ENCODE results near the gene FUCA2. TPM values are rescaled to one million over a fixed set of nuclear protein-coding genes. Genes with fewer than 3 reads are reported as not detected.

Gene FUCA2
- total and polyA plus RNA-seq, 2 of the 8 experiments (the other 6 are each of a cell fraction or from before 2014, with no cell fraction given): 24.2 to 47.2 TPM

DNA sequence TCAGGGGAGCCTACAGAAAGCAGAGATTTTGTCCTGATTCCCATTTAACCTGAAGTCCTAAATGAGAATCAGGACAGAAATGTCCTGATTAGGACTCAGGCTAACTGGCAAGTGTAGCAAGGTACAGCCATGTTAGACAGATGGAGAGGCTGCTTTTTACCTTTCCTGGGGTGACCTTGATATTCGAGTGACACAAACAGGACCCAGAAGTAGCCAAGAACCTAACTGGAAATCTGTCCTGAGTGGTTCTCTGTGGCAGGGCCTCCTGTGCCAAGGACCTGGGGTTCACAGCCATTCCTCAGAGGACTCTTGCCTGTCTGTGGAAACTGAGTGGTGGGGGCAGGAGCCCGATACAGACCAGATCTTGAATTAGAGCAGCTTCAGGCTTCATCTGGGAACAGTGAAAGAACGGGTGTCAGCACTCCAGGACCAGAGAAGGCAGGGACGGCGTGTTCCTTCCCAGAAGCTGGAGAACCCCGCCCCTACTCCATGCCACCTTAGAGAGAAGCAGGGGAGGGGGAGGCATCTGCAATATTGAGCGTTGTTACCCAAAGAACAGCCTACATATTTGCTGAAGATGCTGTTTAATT, 4.3 kb upstream of the FUCA2 start:
- Histone ChIP-seq H3K79me2 (ENCODE audit: control insufficient read depth in 1 of 2, insufficient read depth in 2 of 2, low read length in 2 of 2) (peaks cover 0 to 5% of the 10 kb centered on the region in 2 experiments; a peak in 2 of 4 replicates), H3K9ac (replicated peaks in 1 of 4; ENCODE audit: extremely low read depth in 1 of 4, low read depth in 3 of 4, low read length in 3 of 4) (no peak overlapping the region), H2AFZ (ENCODE audit: low read length) (no peak overlapping the region), H2BK120ac (replicated peaks; ENCODE audit: low read depth, low read length) (no peak overlapping the region), H3K79me1 (ENCODE audit: low read depth, low read length) (no peaks in the 10 kb centered on the region), H3K9me3 (ENCODE audit: insufficient read depth in 2 of 2, low read depth in 1 of 2, low read length in 1 of 2) (no peaks in the 10 kb centered on the region), H3K27me3 (replicated peaks in 1 of 4; ENCODE audit: control insufficient read depth in 3 of 4, extremely low read depth in 1 of 4, insufficient read depth in 3 of 4, low read length in 3 of 4) (peaks cover 0 to 9% (median 5%) of the 10 kb centered on the region in 4 experiments; a peak in 3 of 7 replicates), H3K4me3 (ENCODE audit: extremely low read depth in 1 of 4, insufficient read depth in 2 of 4, low read depth in 3 of 4, low read length in 4 of 4) (no peak overlapping the region), H3K18ac (ENCODE audit: extremely low read depth, low read length) (no peak overlapping the region), H3K23me2 (ENCODE audit: low read depth, low read length) (peaks cover 5% of the 10 kb centered on the region), H2AK5ac (ENCODE audit: low read depth, low read length) (no peak overlapping the region), H3K56ac (replicated peaks; ENCODE audit: insufficient read length, low read depth, low read length) (no peak overlapping the region), H4K20me1 (replicated peaks in 1 of 2; ENCODE audit: control insufficient read depth in 1 of 2, insufficient read depth in 2 of 2, low read length in 2 of 2) (no peaks in the 10 kb centered on the region), H4K5ac (ENCODE audit: insufficient read length, low read depth, low read length) (no peak overlapping the region), H2BK15ac (ENCODE audit: low read length) (no peak overlapping the region), H2BK20ac (ENCODE audit: low read length) (0 out of 2 replicates have a peak overlapping the region, but pooled peaks have one; percentile 69), H3K23ac (ENCODE audit: insufficient read length) (no peak overlapping the region), H4K91ac (replicated peaks; ENCODE audit: insufficient read length, low read length) (no peak overlapping the region), H2BK5ac (ENCODE audit: low read depth, low read length) (no peak overlapping the region), H3K14ac (ENCODE audit: insufficient read length) (no peak overlapping the region), H3K4me2 (ENCODE audit: insufficient read depth in 1 of 2, low read depth in 2 of 2, low read length in 2 of 2) (peak overlapping the region in 1 of 2 experiments; percentile 17; a peak in 1 of 4 replicates), H3K4ac (replicated peaks; ENCODE audit: insufficient read length, low read depth, low read length) (no peak overlapping the region), H3K4me1 (replicated peaks in 1 of 4; ENCODE audit: control insufficient read depth in 3 of 4, insufficient read depth in 4 of 4, low read length in 3 of 4) (peaks cover 8 to 14% (median 12%) of the 10 kb centered on the region in 4 experiments), H2BK12ac (ENCODE audit: low read depth, low read length) (no peak overlapping the region), H4K8ac (ENCODE audit: extremely low read depth, insufficient read depth, low read length) (no peak overlapping the region), H3K27ac (ENCODE audit: low read depth, low read length) (no peak overlapping the region), H3K36me3 (ENCODE audit: control insufficient read depth in 2 of 4, insufficient read depth in 4 of 4, low read length in 3 of 4) (no peaks in the 10 kb centered on the region)
- no peak for FAIRE-seq
- ChIA-PET POLR2A (ENCODE audit: partially characterized antibody) (interaction anchor here (0.6 kb wide), 1 partner anchor 18 kb away, joined by 4 read pairs; no protein-coding TSS in a partner anchor), CTCF (ENCODE audit: partially characterized antibody) (interaction anchor here (1.2 to 7.5 kb wide), 3 partner anchors 10 to 424 kb away, joined by 3 to 77 read pairs (median 4); no protein-coding TSS in a partner anchor)
- 77% methylated on average over 7 of the region's 7 CpGs; no CpG with 5 or more reads in 1 of the 2 experiments for WGBS, 2 experiments (ENCODE audit: extremely low coverage in 1 of 2, insufficient coverage in 1 of 2, insufficient read length in 1 of 2, insufficient replicate concordance in 2 of 2, low coverage in 1 of 2, low lambda C conversion rate in 2 of 2, missing lambda C conversion rate in 1 of 2)
- TF ChIP-seq NANOG (IDR thresholded peaks at IDR 0.05; ENCODE audit: insufficient read depth, low read depth, low read length, poor library complexity, severe bottlenecking) (no peak), JUN (IDR thresholded peaks at IDR 0.05; ENCODE audit: low read depth, low read length) (no peak), ZNF274 (IDR thresholded peaks at IDR 0.05; ENCODE audit: borderline replicate concordance, extremely low read depth, low read length) (no peak)
- no peak for DNase-seq (ENCODE audit: low read depth in 1 of 2, low spot score in 2 of 2)

Measured in H1 (cell line).